Esophagus squamous epithelium (tissue), 5 donors: ENCODE results near the gene RNF112. TPM values are rescaled to one million over a fixed set of nuclear protein-coding genes. Genes with fewer than 3 reads are reported as not detected.

Experiments
- DNase-seq: peaks from one replicate; lab custom pipeline; 2025; lab: John Stamatoyannopoulos, UW
- H3K27ac ChIP-seq, 4 donors: fragments of 200-600 bp; sonication (generic); one replicate each; pipeline ENCODE4 v1.5.1; 2016 to 2019; ENCODE audit warnings: mild to moderate bottlenecking in 1 of 4
- H3K27me3 ChIP-seq, 4 donors: fragments of 200-600 bp; sonication (generic); 1 replicate in 3 of 4; 2 replicates in 1 of 4; pipeline versions ENCODE4 v1.5.1 to v1.6.0; 2017 to 2021; ENCODE audit warnings: antibody characterized with exemption in 1 of 4
- H3K36me3 ChIP-seq, 3 donors: fragments of 200-600 bp; sonication (generic); one replicate each; pipeline ENCODE4 v1.5.1; 2016 to 2019
- H3K4me1 ChIP-seq, 3 donors: fragments of 200-600 bp; sonication (generic); one replicate each; pipeline ENCODE4 v1.5.1; 2017 to 2019
- H3K4me3 ChIP-seq, 4 donors: fragments of 200-600 bp; sonication (generic); 1 replicate in 3 of 4; 2 replicates in 1 of 4; pipeline ENCODE4 v1.5.1; 2016 to 2019; ENCODE audit warnings: mild to moderate bottlenecking in 2 of 4, moderate library complexity in 1 of 4
- H3K9me3 ChIP-seq, 3 donors: fragments of 200-600 bp; sonication (generic); one replicate each; pipeline ENCODE4 v1.5.1; 2016 to 2019
- CTCF ChIP-seq, 6 experiments: fragments of 450-650 bp in 4 of 6; fragments of 200-600 bp in 2 of 6; sonication (generic) in 2 of 6; IDR thresholded peaks; one replicate each; pipeline ENCODE4 v1.5.1; 2016 to 2019; ENCODE audit warnings: antibody characterized with exemption in 6 of 6, mild to moderate bottlenecking in 4 of 6, moderate library complexity in 4 of 6
- POLR2A ChIP-seq, 4 donors: fragments of 450-650 bp; IDR thresholded peaks; one replicate each; pipeline ENCODE4 v1.6.1; 2017; ENCODE audit warnings: antibody characterized with exemption in 4 of 4, mild to moderate bottlenecking in 4 of 4, moderate library complexity in 3 of 4
- WGBS, 2 donors: methylation state at CpG; one replicate each; pipeline ENCODE4 v1.1.5; 2018; 5-methylcytosine and 5-hydroxymethylcytosine counted together
- intact Hi-C: fragments of 100-400 bp; cut with DNase I; formaldehyde crosslinking; loops from one replicate; pipeline ENCODE4 v1.15.0; 2022
- total RNA-seq, 4 donors: library from RNA; depleted of rRNA; stranded (reverse); fragments of >200 nt; gene quantifications; one replicate each; pipeline ENCODE4 v1.1.0, GENCODE V29; 2016
- donor health status: DM: yes; HTN: yes; CAD: no.

Gene RNF112
- total RNA-seq, 4 donors from 2014 or later, result 0.45 to 1.5 (median 0.92) TPM; not detected in 1

GRCh38 chr17:19365833-19366636, 45.0 kb upstream of the RNF112 start:
- no peak for DNase-seq
- intact Hi-C loops, result loop anchor here (10.0 kb wide), 1 partner anchor 399 kb away; no protein-coding TSS in a partner anchor
- WGBS, 2 donors, result 76 to 89% methylated on average over 6 of the region's 9 CpGs
- Histone ChIP-seq H3K36me3 (no peaks in the 10 kb centered on the region), H3K9me3 (no peaks in the 10 kb centered on the region), H3K4me3 (no peak overlapping the region), H3K27me3 (no peaks in the 10 kb centered on the region), H3K27ac (no peak overlapping the region), H3K4me1 (peaks cover 14 to 51% (median 20%) of the 10 kb centered on the region in 3 donors)
- TF ChIP-seq POLR2A (IDR thresholded peaks at IDR 0.05), result no peak
- no peak for TF ChIP-seq CTCF (IDR thresholded peaks at IDR 0.05)

- Histone ChIP-seq H3K4me3 (no peak overlapping the region), H3K4me1 (peaks cover 14 to 52% (median 24%) of the 10 kb centered on the region in 3 donors), H3K9me3 (no peaks in the 10 kb centered on the region), H3K27me3 (no peaks in the 10 kb centered on the region), H3K36me3 (no peaks in the 10 kb centered on the region), H3K27ac (no peak overlapping the region)
- intact Hi-C loops, result loop anchor here (10.0 kb wide), 1 partner anchor 398 kb away; no protein-coding TSS in a partner anchor
- WGBS, 2 donors, result 75 to 95% methylated on average over 2 to 4 of the region's 5 CpGs
- DNase-seq, result no peak
- TF ChIP-seq CTCF (IDR thresholded peaks at IDR 0.05) (no peak), POLR2A (IDR thresholded peaks at IDR 0.05) (no peak)
Measured at GRCh38 chr17:19366637-19366972, 44.4 kb upstream of the RNF112 start.

- no peaks in the 10 kb centered on the region for H3K36me3 ChIP-seq
- DNase-seq, result no peak
Measured at GRCh38 chr17:19368229-19368628, 42.8 kb upstream of the RNF112 start.

GRCh38 chr17:19369107-19369778, 41.8 kb upstream of the RNF112 start:
- intact Hi-C loops, result loop anchor here (10.0 kb wide), 1 partner anchor 396 kb away; no protein-coding TSS in a partner anchor
- Histone ChIP-seq H3K27me3 (no peaks in the 10 kb centered on the region), H3K9me3 (no peaks in the 10 kb centered on the region), H3K4me1 (peaks cover 0 to 38% (median 14%) of the 10 kb centered on the region in 3 donors), H3K36me3 (no peaks in the 10 kb centered on the region), H3K27ac (peak overlapping the region in 3 of 4 donors; percentile 4 to 63 (median 62)), H3K4me3 (no peak overlapping the region)
- TF ChIP-seq POLR2A (IDR thresholded peaks at IDR 0.05) (no peak), CTCF (IDR thresholded peaks at IDR 0.05) (no peak)
- DNase-seq, result no peak
- WGBS, 2 donors, result 89% methylated on average over 15 to 16 of the region's 16 CpGs

More at GRCh38 chr17:19368229-19368628, 42.8 kb upstream of the RNF112 start:
- intact Hi-C loops, result loop anchor here (10.0 kb wide), 1 partner anchor 397 kb away; no protein-coding TSS in a partner anchor
- H3K27ac ChIP-seq, result no peak overlapping the region
- no peaks in the 10 kb centered on the region for H3K9me3 ChIP-seq
- 63 to 93% methylated on average over 3 to 4 of the region's 4 CpGs for WGBS, 2 donors
- TF ChIP-seq CTCF (IDR thresholded peaks at IDR 0.05) (no peak), POLR2A (IDR thresholded peaks at IDR 0.05) (no peak)
- H3K4me3 ChIP-seq, result no peak overlapping the region
- peaks cover under 1 to 46% (median 15%) of the 10 kb centered on the region in 3 donors for H3K4me1 ChIP-seq
- no peaks in the 10 kb centered on the region for H3K27me3 ChIP-seq
